Fibroblast of the aortic adventitia (primary cell): ENCODE results near the gene FBN2. TPM values are rescaled to one million over a fixed set of nuclear protein-coding genes. Genes with fewer than 3 reads are reported as not detected.

Source experiments
- DNase-seq: peaks from one replicate; pipeline ENCODE4 v3.0.0-alpha.2; 2010; ENCODE audit warnings: low read depth
- H3K4me3 ChIP-seq: 2 replicates; pipeline ENCODE4 v1.5.1; 2011; ENCODE audit warnings: low read depth, mild to moderate bottlenecking, control low read depth, low read length, moderate library complexity
- total RNA-seq: library from RNA; depleted of rRNA; stranded (reverse); fragments of >200 nt; gene quantifications from 2 replicates; pipeline ENCODE4 v1.2.3, GENCODE V29; 2012; ENCODE audit warnings: low replicate concordance
- TF ChIP-seq, protein P1 (sequence below): IDR thresholded peaks from 2 replicates; pipeline ENCODE4 v1.5.1; 2011; ENCODE audit warnings: mild to moderate bottlenecking, low read length, control low read depth, inconsistent platforms; ENCODE audit not compliant: insufficient read depth

FBN2 gene
- total RNA-seq, 1 donor = 19.8 TPM

DNA sequence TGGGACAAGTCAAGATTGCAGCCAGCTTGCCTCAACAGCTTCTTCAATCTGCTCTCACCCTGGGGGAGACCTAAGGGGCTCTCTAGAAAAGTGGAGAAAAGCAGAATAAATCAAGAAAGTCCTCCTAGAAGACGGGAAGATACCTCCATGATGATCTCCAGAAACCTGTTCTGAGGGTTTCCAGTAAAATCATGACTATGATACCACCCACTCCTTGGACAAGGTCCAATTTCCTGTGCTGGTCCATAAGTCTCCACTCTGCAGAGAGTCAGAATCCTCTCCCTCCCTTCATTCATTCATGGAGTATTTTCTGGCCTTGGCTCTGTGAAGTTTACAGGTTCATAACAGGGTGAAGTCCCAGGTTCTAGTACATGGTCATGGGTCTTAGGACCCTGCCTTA, 285.8 kb downstream of the FBN2 start:
- no peak for DNase-seq
- no peak overlapping the region for H3K4me3 ChIP-seq
- TF ChIP-seq, protein P1, sequence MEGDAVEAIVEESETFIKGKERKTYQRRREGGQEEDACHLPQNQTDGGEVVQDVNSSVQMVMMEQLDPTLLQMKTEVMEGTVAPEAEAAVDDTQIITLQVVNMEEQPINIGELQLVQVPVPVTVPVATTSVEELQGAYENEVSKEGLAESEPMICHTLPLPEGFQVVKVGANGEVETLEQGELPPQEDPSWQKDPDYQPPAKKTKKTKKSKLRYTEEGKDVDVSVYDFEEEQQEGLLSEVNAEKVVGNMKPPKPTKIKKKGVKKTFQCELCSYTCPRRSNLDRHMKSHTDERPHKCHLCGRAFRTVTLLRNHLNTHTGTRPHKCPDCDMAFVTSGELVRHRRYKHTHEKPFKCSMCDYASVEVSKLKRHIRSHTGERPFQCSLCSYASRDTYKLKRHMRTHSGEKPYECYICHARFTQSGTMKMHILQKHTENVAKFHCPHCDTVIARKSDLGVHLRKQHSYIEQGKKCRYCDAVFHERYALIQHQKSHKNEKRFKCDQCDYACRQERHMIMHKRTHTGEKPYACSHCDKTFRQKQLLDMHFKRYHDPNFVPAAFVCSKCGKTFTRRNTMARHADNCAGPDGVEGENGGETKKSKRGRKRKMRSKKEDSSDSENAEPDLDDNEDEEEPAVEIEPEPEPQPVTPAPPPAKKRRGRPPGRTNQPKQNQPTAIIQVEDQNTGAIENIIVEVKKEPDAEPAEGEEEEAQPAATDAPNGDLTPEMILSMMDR = no peak

- TF ChIP-seq, protein P1 = no peak
- no peak overlapping the region for H3K4me3 ChIP-seq
- DNase-seq = no peak
Measured at GRCh38 chr5:128245974-128246373, 292.1 kb downstream of the FBN2 start.

DNA sequence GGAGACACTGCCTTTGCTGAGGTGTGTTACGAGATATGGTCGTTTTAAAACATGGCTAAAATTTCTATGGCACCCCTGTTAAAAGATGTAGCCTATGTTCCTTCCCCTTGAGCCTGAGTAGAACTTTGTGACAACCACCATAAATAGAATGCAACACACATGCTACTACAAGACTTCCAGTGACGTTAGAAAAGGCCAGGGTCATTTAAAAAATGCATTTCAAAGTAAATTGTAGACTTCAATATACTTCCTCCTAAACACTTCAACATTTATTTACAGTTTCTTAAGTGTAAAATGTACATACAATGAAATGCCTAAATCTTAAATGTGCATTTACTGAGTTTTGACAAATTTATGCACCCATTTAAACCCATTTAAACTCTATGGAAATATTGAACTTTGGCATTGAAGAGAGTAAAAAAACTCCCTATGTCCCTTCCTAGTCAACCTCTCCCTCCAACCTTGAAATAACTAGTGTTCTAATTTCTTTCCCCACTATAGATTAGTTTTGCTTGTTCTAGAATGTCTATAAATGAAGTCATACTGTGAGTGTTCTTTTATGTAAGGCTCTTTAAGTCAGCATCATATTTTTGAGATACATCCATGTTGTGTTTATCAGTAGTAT, 294.0 kb downstream of the FBN2 start:
- no peak for DNase-seq
- H3K4me3 ChIP-seq = no peak overlapping the region
- TF ChIP-seq, protein P1 = no peak

- H3K4me3 ChIP-seq = no peak overlapping the region
- DNase-seq = peak; percentile 43
- TF ChIP-seq, protein P1 = no peak
Measured at GRCh38 chr5:128241051-128241695, 296.9 kb downstream of the FBN2 start.

- peak overlapping the region; percentile 9 for H3K4me3 ChIP-seq
- TF ChIP-seq, protein P1 = no peak
- DNase-seq = peak; percentile 94
Measured at GRCh38 chr5:128237546-128237945, 300.5 kb downstream of the FBN2 start.

DNA sequence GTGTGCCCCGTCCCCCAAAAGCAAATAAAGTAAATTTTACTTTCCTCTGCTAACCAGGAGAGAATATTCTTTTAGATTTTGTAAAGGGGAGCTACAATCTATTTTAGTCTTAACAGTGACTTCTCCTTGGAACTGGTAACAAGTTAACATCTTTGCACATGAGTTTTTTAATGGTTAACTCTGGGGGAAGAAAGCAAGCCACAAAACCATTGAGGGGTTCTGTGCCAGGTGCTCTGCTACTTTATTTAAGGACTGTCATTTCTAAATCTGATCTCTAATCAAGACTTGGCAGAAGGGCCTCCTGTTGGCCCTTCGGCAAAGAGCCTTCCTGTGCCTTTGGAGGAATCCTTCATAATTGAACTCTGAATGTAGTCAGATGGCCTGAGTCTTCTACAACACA, 301.0 kb downstream of the FBN2 start:
- TF ChIP-seq, protein P1 = no peak
- no peak for DNase-seq
- H3K4me3 ChIP-seq = no peak overlapping the region

- H3K4me3 ChIP-seq = no peak overlapping the region
- no peak for DNase-seq
- TF ChIP-seq, protein P1 = no peak
Measured at GRCh38 chr5:128236334-128236733, 301.7 kb downstream of the FBN2 start.
